Endothelial cell of umbilical vein (primary cell): Measurements from ENCODE around the gene WNT4.

ENCODE experiments used
- EZH2 ChIP-seq: IDR thresholded peaks from 2 replicates; pipeline ENCODE4 v1.6.1; 2012; ENCODE audit warnings: borderline replicate concordance, low read depth, mild to moderate bottlenecking, moderate library complexity, low read length, inconsistent platforms; ENCODE audit not compliant: severe bottlenecking
- GATA2 ChIP-seq: IDR thresholded peaks from 2 replicates; pipeline ENCODE4 v1.7.0; 2011; ENCODE audit warnings: low read depth, mild to moderate bottlenecking, moderate library complexity, mixed read lengths, low read length; ENCODE audit not compliant: insufficient read length, insufficient read depth
- JUN ChIP-seq: IDR thresholded peaks from 2 replicates; pipeline ENCODE4 v1.6.1; 2011; ENCODE audit warnings: borderline replicate concordance, low read depth; ENCODE audit not compliant: insufficient read length, insufficient read depth
- POLR2A ChIP-seq: IDR thresholded peaks from 2 replicates; pipeline ENCODE4 v1.6.1; 2012; ENCODE audit warnings: low read depth, mild to moderate bottlenecking, control low read depth, low read length
- POLR2AphosphoS5 ChIP-seq: IDR thresholded peaks from 2 replicates; pipeline ENCODE4 v1.6.1; 2012; ENCODE audit warnings: low read depth, mild to moderate bottlenecking, control low read depth, low read length, moderate library complexity; ENCODE audit not compliant: insufficient read depth
- TF ChIP-seq, protein P1 (sequence below): IDR thresholded peaks from 2 replicates; pipeline ENCODE4 v1.6.1; 2011; ENCODE audit not compliant: insufficient read depth, insufficient read length
- TF ChIP-seq, protein P2 (sequence below), 2 donors: IDR thresholded peaks; 1 replicate in 1 of 2; 2 replicates in 1 of 2; pipeline ENCODE4 v1.5.1; 2011; ENCODE audit warnings: low read length in 2 of 2, mild to moderate bottlenecking in 2 of 2, moderate library complexity in 2 of 2, control low read depth in 1 of 2, inconsistent platforms in 1 of 2, low read depth in 1 of 2; ENCODE audit not compliant: insufficient read depth in 1 of 2; ENCODE audit errors: extremely low read depth in 1 of 2

- TF ChIP-seq, protein P1, sequence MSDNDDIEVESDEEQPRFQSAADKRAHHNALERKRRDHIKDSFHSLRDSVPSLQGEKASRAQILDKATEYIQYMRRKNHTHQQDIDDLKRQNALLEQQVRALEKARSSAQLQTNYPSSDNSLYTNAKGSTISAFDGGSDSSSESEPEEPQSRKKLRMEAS, result no peak
- TF ChIP-seq, protein P2, sequence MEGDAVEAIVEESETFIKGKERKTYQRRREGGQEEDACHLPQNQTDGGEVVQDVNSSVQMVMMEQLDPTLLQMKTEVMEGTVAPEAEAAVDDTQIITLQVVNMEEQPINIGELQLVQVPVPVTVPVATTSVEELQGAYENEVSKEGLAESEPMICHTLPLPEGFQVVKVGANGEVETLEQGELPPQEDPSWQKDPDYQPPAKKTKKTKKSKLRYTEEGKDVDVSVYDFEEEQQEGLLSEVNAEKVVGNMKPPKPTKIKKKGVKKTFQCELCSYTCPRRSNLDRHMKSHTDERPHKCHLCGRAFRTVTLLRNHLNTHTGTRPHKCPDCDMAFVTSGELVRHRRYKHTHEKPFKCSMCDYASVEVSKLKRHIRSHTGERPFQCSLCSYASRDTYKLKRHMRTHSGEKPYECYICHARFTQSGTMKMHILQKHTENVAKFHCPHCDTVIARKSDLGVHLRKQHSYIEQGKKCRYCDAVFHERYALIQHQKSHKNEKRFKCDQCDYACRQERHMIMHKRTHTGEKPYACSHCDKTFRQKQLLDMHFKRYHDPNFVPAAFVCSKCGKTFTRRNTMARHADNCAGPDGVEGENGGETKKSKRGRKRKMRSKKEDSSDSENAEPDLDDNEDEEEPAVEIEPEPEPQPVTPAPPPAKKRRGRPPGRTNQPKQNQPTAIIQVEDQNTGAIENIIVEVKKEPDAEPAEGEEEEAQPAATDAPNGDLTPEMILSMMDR (IDR thresholded peaks at IDR 0.05; ENCODE audit: extremely low read depth in 1 of 2, insufficient read depth in 1 of 2, low read depth in 1 of 2, low read length in 2 of 2), result no peak
- TF ChIP-seq POLR2AphosphoS5 (no peak), EZH2 (no peak), POLR2A (no peak), JUN (no peak), GATA2 (no peak)
These were observed 25.0 kb downstream of the WNT4 start for GRCh38 chr1:22117851-22118250.
